GM12878 (cell line): ENCODE measurements around the gene GSK3A. TPM values are rescaled to one million over a fixed set of nuclear protein-coding genes. Genes with fewer than 3 reads are reported as not detected.

Source experiments
- ATAC-seq: fragments of 200-7000 bp; cut with Tn5 transposase; 3 replicates; pipeline ENCODE4 v1.9.1; 2020; ENCODE audit warnings: mild to moderate bottlenecking, moderate library complexity
- BruUV-seq: library from RNA; stranded (reverse); fragments of 400-500 nt; replicated peaks from 2 replicates; lab custom pipeline; 2021; lab: Mats Ljungman, UMichigan
- CTCF ChIA-PET: fragments of 300-600 bp; sonication (Branson Sonifier 250); formaldehyde crosslinking; extraction: SDS; loops from one replicate; lab custom pipeline; 2021; ENCODE audit warnings: inconsistent platforms; lab: Yijun Ruan, JAX
- POLR2A ChIA-PET: fragments of 350-600 bp; formaldehyde crosslinking; extraction: SDS; loops from one replicate; lab custom pipeline; 2021; ENCODE audit warnings: inconsistent platforms; lab: Charles Lee
- RAD21 ChIA-PET: fragments of 300-600 bp; sonication (Branson Sonifier 250); formaldehyde crosslinking; loops from one replicate; lab custom pipeline; 2023; ENCODE audit warnings: antibody characterized with exemption; ENCODE audit not compliant: unreplicated experiment; lab: Charles Lee
- SMC1A ChIA-PET: fragments of 300-600 bp; sonication (Branson Sonifier 250); formaldehyde crosslinking; loops from one replicate; lab custom pipeline; 2023; ENCODE audit not compliant: unreplicated experiment, uncharacterized antibody; lab: Charles Lee
- DNase-seq: peaks from one replicate; pipeline ENCODE4 v3.0.0-alpha.2; 2011; ENCODE audit warnings: low read depth, low spot score
- FAIRE-seq: peaks from 3 replicates; lab custom pipeline; 2011; peaks lifted over from hg19 to GRCh38; lab: Jason Lieb, UNC
- H2AFZ ChIP-seq: 2 replicates; pipeline ENCODE4 v1.6.0; 2011; ENCODE audit warnings: low read depth, low read length, control low read depth; ENCODE audit not compliant: control insufficient read depth
- H3K27ac ChIP-seq: 2 replicates; pipeline ENCODE4 v1.5.1; 2011; ENCODE audit warnings: control low read depth; ENCODE audit not compliant: control insufficient read depth, insufficient read depth
- H3K27me3 ChIP-seq, 2 experiments: replicated peaks in 1 of 2; 2 replicates each; pipeline versions ENCODE4 v1.6.0 to v1.6.1; 2011; ENCODE audit warnings: low read length in 1 of 2; ENCODE audit not compliant: control insufficient read depth in 2 of 2, insufficient read depth in 2 of 2
- H3K36me3 ChIP-seq, 2 experiments: 2 replicates each; pipeline ENCODE4 v1.5.1; 2011; ENCODE audit warnings: low read length in 1 of 2; ENCODE audit not compliant: control insufficient read depth in 2 of 2, insufficient read depth in 2 of 2
- H3K4me1 ChIP-seq: 2 replicates; pipeline ENCODE4 v1.6.1; 2011; ENCODE audit warnings: mild to moderate bottlenecking, low read length, moderate library complexity, mixed read lengths; ENCODE audit not compliant: control insufficient read depth, insufficient read depth
- H3K4me2 ChIP-seq: 2 replicates; pipeline ENCODE4 v1.6.0; 2011; ENCODE audit warnings: control low read depth; ENCODE audit not compliant: control insufficient read depth, insufficient read depth
- H3K4me3 ChIP-seq: fragments of 200-600 bp; sonication (generic); 2 replicates; pipeline ENCODE4 v1.5.1; 2016
- H3K79me2 ChIP-seq: 2 replicates; pipeline ENCODE4 v1.6.0; 2011; ENCODE audit warnings: low read length; ENCODE audit not compliant: control insufficient read depth, insufficient read depth
- H3K9ac ChIP-seq: 2 replicates; pipeline ENCODE4 v1.8.0; 2011; ENCODE audit warnings: low read length, control low read depth, mixed read lengths; ENCODE audit not compliant: control insufficient read depth, insufficient read depth
- H3K9me3 ChIP-seq: replicated peaks from 3 replicates; pipeline ENCODE4 v1.5.1; 2011; ENCODE audit warnings: mild to moderate bottlenecking, low read length; ENCODE audit not compliant: control insufficient read depth, insufficient read depth
- H4K20me1 ChIP-seq: 2 replicates; pipeline ENCODE4 v1.6.0; 2011; ENCODE audit not compliant: control insufficient read depth, insufficient read depth
- BCLAF1 ChIP-seq: fragments of 450-650 bp; IDR thresholded peaks from 2 replicates; pipeline ENCODE4 v1.6.1; 2017; ENCODE audit warnings: antibody characterized with exemption, mild to moderate bottlenecking, moderate library complexity
- DPF2 ChIP-seq: fragments of 450-650 bp; IDR thresholded peaks from 2 replicates; pipeline ENCODE4 v1.6.1; 2017; ENCODE audit warnings: mild to moderate bottlenecking
- TAF1 ChIP-seq: IDR thresholded peaks from 2 replicates; pipeline ENCODE4 v1.6.1; 2011; ENCODE audit warnings: mild to moderate bottlenecking, low read depth, low read length, borderline replicate concordance
- TARDBP ChIP-seq: IDR thresholded peaks from 2 replicates; pipeline ENCODE4 v1.6.1; 2016; ENCODE audit warnings: borderline replicate concordance
- ZBED1 ChIP-seq: IDR thresholded peaks from 2 replicates; pipeline ENCODE4 v1.6.1; 2016; ENCODE audit warnings: borderline replicate concordance
- WGBS: methylation state at CpG from one replicate; pipeline ENCODE4 v1.1.6; 2016; ENCODE audit warnings: low lambda C conversion rate; ENCODE audit not compliant: insufficient replicate concordance, insufficient coverage; ENCODE audit errors: missing lambda C conversion rate; 5-methylcytosine and 5-hydroxymethylcytosine counted together
- in situ Hi-C: fragments of 300-500 bp; cut with MboI; formaldehyde crosslinking; loops from 9 replicates; pipeline ENCODE4 v1.14.3; 2018; ENCODE audit warnings: mixed read lengths
- intact Hi-C: fragments of 100-400 bp; cut with micrococcal nuclease; formaldehyde crosslinking; loops from one replicate; pipeline ENCODE4 v1.14.2; 2022; ENCODE audit not compliant: unreplicated experiment
- polyA plus RNA-seq, 11 experiments: library from polyadenylated mRNA; depleted of rRNA in 4 of 11; unstranded in 6 of 11; stranded (reverse) in 5 of 11; fragments of >200 nt; fragmentation: Nextera tagmentation in 4 of 11; fragmentation: Illumina TruSeq in 1 of 11; extraction: Ambion mirVana in 4 of 11; extraction: Trizol in 1 of 11; gene quantifications; 1 replicate in 1 of 11; 2 replicates in 10 of 11; pipeline versions ENCODE4 v1.2.1 to v1.2.3, GENCODE V29; 2011 to 2016; ENCODE audit warnings: inconsistent platforms in 2 of 11, missing spikeins in 2 of 11, low read depth in 1 of 11
- total RNA-seq, 4 experiments: library from RNA; depleted of rRNA in 3 of 4; stranded (reverse); fragments of >200 nt in 3 of 4; fragmentation: Illumina TruSeq in 1 of 4; extraction: Trizol in 1 of 4; gene quantifications; 2 replicates each; pipeline versions ENCODE4 v1.2.1 to v1.2.3, GENCODE V29; 2013 to 2021

GSK3A gene
- total and polyA plus RNA-seq, 10 of the 15 experiments (the other 5 are each of a cell fraction or from before 2014, with no cell fraction given) = 1.00 to 47.9 (median 15.2) TPM

GRCh38 chr19:42224940-42225717 lies 17.3 kb downstream of the GSK3A start:
- Histone ChIP-seq H3K4me2 (no peak overlapping the region), H3K4me1 (0 out of 2 replicates have a peak, but pooled peaks cover 3% of the 10 kb centered on the region), H3K36me3 (peaks cover 17 to 28% of the 10 kb centered on the region in 2 experiments), H3K4me3 (no peak overlapping the region), H3K9ac (no peak overlapping the region), H2AFZ (no peak overlapping the region), H3K9me3 (no peaks in the 10 kb centered on the region), H4K20me1 (no peaks in the 10 kb centered on the region; the same call in none of the 2 replicates), H3K27me3 (no peaks in the 10 kb centered on the region), H3K79me2 (peaks cover 26% of the 10 kb centered on the region), H3K27ac (no peak overlapping the region)
- ATAC-seq = no peak
- POLR2A ChIA-PET = interaction anchor here (0.5 kb wide), 1 partner anchor 12 kb away, joined by 4 read pairs; no protein-coding TSS in a partner anchor
- CTCF ChIA-PET = no interaction called here
- intact Hi-C loops = no loop called here
- 96% methylated on average over 28 of the region's 37 CpGs for WGBS
- no TSS peak for BruUV-seq
- TF ChIP-seq ZBED1 (no peak), DPF2 (no peak), TARDBP (no peak), TAF1 (no peak), BCLAF1 (no peak)
- FAIRE-seq = no peak
- RAD21 ChIA-PET = no interaction called here
- no peak for DNase-seq
- in situ Hi-C loops = no loop called here
- SMC1A ChIA-PET = no interaction called here
